SH-SY5Y (cell line): ENCODE data around the gene PRDM11.

Experiments
- GATA2 ChIP-seq: IDR thresholded peaks from 2 replicates; pipeline ENCODE4 v1.6.1; 2011; ENCODE audit warnings: mild to moderate bottlenecking, low read depth, low read length
- GATA3 ChIP-seq: IDR thresholded peaks from 2 replicates; pipeline ENCODE4 v1.6.1; 2011; ENCODE audit warnings: low read depth, mild to moderate bottlenecking, low read length, moderate library complexity

DNA sequence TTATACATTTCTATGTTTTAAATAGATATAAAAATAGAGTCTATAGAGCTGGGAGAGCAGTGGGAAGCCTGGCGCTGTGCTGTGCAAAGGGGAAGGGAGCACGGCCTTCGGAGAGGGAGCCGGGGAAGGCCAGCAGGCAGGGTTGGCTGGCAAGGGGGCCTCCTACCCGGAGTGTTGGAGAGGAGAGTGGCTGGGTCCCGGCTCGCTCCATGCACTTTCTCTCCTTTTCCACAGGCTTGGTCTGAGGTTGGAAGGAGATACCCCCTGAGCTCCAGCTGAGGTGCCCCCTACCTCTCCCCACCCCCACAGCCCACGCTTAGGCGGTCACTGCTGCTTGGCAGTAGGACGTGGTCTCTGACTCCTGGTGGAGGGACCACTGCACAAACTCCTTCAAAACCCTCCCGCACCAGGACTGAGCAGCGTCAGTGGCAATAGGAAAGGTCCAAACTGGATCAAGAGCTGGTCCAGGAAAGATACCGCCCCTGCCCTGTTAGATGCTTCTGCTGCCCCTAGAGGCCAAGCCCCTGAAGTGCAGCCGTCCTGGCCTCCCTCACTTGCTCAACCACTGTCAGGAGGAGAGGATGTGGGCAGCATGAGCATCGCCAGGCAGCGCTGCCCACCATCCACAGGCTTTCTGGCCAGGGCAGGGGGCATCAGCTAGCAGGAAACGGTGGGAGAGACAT lies 86.8 kb downstream of the PRDM11 start:
- TF ChIP-seq GATA2 (no peak), GATA3 (no peak)
